ENCODE measurements around the gene RBM17.

DNA sequence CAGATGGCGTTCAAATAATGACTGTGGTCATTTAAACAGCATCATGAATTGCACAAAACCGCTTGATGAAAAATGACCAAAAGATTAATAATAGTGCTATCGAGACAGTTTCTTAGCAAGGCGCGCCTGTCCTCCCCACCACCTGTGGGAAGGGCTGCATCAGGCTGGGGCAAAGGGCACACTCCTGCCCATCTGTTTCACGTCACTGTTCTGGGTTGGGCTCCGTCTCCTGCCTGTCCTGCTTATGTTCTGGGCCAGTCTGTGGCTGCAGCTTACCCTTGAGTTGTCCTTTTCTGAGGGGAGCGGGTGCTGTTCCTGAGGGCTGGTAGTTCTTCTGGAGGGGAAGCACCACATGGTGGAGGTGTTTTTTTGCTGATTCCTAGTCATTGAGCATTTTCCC is 13.3 kb downstream of the RBM17 start:
- TF ChIP-seq SUZ12 (IDR thresholded peaks at IDR 0.05; ENCODE audit: extremely low read depth, insufficient read depth, insufficient read length) (no peak), ZNF274 (IDR thresholded peaks at IDR 0.05; ENCODE audit: low read depth, low read length) (no peak)

All from NT2/D1 (cell line).